IgD-negative memory B cell (primary cell): ENCODE measurements around the gene LBX2. TPM values are rescaled to one million over a fixed set of nuclear protein-coding genes. Genes with fewer than 3 reads are reported as not detected.

Experiments used
- H3K27ac Mint-ChIP-seq, 3 donors: one replicate each; pipeline ENCODE4 v1.8.0; 2020 to 2022; ENCODE audit warnings: mild to moderate bottlenecking in 3 of 3, mixed read lengths in 3 of 3, moderate library complexity in 1 of 3
- H3K27me3 Mint-ChIP-seq: one replicate; pipeline ENCODE4 v1.8.0; 2021; ENCODE audit warnings: mixed read lengths
- H3K36me3 Mint-ChIP-seq: one replicate; pipeline ENCODE4 v1.8.0; 2020; ENCODE audit warnings: mild to moderate bottlenecking, mixed read lengths
- H3K4me1 Mint-ChIP-seq, 3 donors: one replicate each; pipeline ENCODE4 v1.8.0; 2020 to 2022; ENCODE audit warnings: mixed read lengths in 3 of 3, mild to moderate bottlenecking in 1 of 3
- H3K4me3 Mint-ChIP-seq, 4 donors: one replicate each; pipeline ENCODE4 v1.8.0; 2020 to 2022; ENCODE audit warnings: mild to moderate bottlenecking in 4 of 4, mixed read lengths in 4 of 4, moderate library complexity in 3 of 4
- H3K9me3 Mint-ChIP-seq, 3 donors: one replicate each; pipeline ENCODE4 v1.8.0; 2020 to 2021; ENCODE audit warnings: mixed read lengths in 3 of 3, mild to moderate bottlenecking in 1 of 3
- polyA plus RNA-seq: library from polyadenylated mRNA; unstranded; fragments of 300-500 nt; fragmentation: Illumina TruSeq; gene quantifications from one replicate; pipeline ENCODE4 v1.2.3, GENCODE V29; 2021

LBX2 gene
- not detected for polyA plus RNA-seq

- no peaks in the 10 kb centered on the region for H3K9me3 Mint-ChIP-seq
- H3K27me3 Mint-ChIP-seq, result peaks cover 48% of the 10 kb centered on the region
- peaks cover 16 to 24% (median 23%) of the 10 kb centered on the region in 3 donors for H3K4me1 Mint-ChIP-seq
- H3K4me3 Mint-ChIP-seq, result peak within 1 kb of the TSS; percentile 86 to 94 (median 91)
- H3K27ac Mint-ChIP-seq, result peak within 1 kb of the TSS; percentile 79 to 90 (median 86)
- H3K36me3 Mint-ChIP-seq, result peaks cover 1% of the 10 kb centered on the region
Observed at GRCh38 chr2:74499267-74499939, at the start of gene LBX2. Gene LBX2 (minus strand): TSS chr2:74499603. CDS start chr2:74499537, 66 bp downstream.

- peaks cover 20% of the 10 kb centered on the region for H3K27me3 Mint-ChIP-seq
- peak overlapping the region in 2 of 3 donors; percentile 13 to 16 for H3K27ac Mint-ChIP-seq
Observed at GRCh38 chr2:74548285-74548899, 49.0 kb upstream of the LBX2 start.

GRCh38 chr2:74546004-74546403, 46.6 kb upstream of the LBX2 start:
- H3K27ac Mint-ChIP-seq, result no peak overlapping the region
- no peaks in the 10 kb centered on the region for H3K9me3 Mint-ChIP-seq
- H3K36me3 Mint-ChIP-seq, result no peaks in the 10 kb centered on the region
- H3K4me1 Mint-ChIP-seq, result peaks cover 10 to 17% (median 12%) of the 10 kb centered on the region in 3 donors
- no peak overlapping the region for H3K4me3 Mint-ChIP-seq
- H3K27me3 Mint-ChIP-seq, result peaks cover 18% of the 10 kb centered on the region

More at GRCh38 chr2:74548285-74548899, 49.0 kb upstream of the LBX2 start:
- Mint-ChIP-seq H3K4me1 (peaks cover 12 to 17% (median 16%) of the 10 kb centered on the region in 3 donors), H3K4me3 (peak overlapping the region; percentile 80 to 92 (median 88)), H3K36me3 (no peaks in the 10 kb centered on the region), H3K9me3 (no peaks in the 10 kb centered on the region)

GRCh38 chr2:74544634-74545033, 45.2 kb upstream of the LBX2 start:
- H3K36me3 Mint-ChIP-seq, result no peaks in the 10 kb centered on the region
- no peaks in the 10 kb centered on the region for H3K9me3 Mint-ChIP-seq
- H3K4me1 Mint-ChIP-seq, result peaks cover 13 to 18% (median 15%) of the 10 kb centered on the region in 3 donors
- peak overlapping the region in 1 of 4 donors; percentile 7 for H3K4me3 Mint-ChIP-seq
- H3K27me3 Mint-ChIP-seq, result peaks cover 16% of the 10 kb centered on the region
- H3K27ac Mint-ChIP-seq, result no peak overlapping the region

DNA sequence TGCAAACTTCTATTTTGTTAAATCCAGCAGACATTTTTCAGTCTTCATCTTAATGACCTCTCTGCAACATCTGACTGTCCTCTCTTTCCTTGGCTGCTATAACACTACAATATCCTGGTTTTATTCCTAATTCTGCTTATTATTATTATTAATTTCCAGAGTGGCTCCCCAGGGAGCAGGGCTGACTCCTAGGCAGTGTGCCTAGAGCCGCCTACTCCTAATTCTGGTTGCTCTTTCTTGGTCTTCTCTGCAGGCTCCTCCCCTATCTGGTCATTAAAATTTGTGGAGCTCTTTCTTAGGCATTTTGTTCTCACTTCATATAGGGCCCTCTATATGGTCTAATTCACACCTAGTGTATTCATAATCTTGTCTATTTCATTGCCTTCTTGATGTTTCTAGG, 43.6 kb upstream of the LBX2 start:
- peak overlapping the region in 1 of 4 donors; percentile 82 for H3K4me3 Mint-ChIP-seq

GRCh38 chr2:74540291-74540690, 40.9 kb upstream of the LBX2 start:
- peaks cover 25 to 32% (median 27%) of the 10 kb centered on the region in 3 donors for H3K4me1 Mint-ChIP-seq
- peaks cover 6% of the 10 kb centered on the region for H3K36me3 Mint-ChIP-seq
- H3K27ac Mint-ChIP-seq, result peak overlapping the region in 1 of 3 donors; percentile 25
- H3K27me3 Mint-ChIP-seq, result no peaks in the 10 kb centered on the region
- H3K9me3 Mint-ChIP-seq, result peaks cover 0 to 2% (median 0%) of the 10 kb centered on the region in 3 donors
- H3K4me3 Mint-ChIP-seq, result peak overlapping the region in 3 of 4 donors; percentile 19 to 95 (median 82)

More for the DNA sequence above, 43.6 kb upstream of the LBX2 start:
- peaks cover 6% of the 10 kb centered on the region for H3K27me3 Mint-ChIP-seq
- peak overlapping the region in 2 of 3 donors; percentile 20 to 35 for H3K27ac Mint-ChIP-seq
- H3K36me3 Mint-ChIP-seq, result peaks cover 6% of the 10 kb centered on the region
- H3K9me3 Mint-ChIP-seq, result peaks cover 0 to 2% (median 0%) of the 10 kb centered on the region in 3 donors
- peaks cover 23 to 28% (median 23%) of the 10 kb centered on the region in 3 donors for H3K4me1 Mint-ChIP-seq

DNA sequence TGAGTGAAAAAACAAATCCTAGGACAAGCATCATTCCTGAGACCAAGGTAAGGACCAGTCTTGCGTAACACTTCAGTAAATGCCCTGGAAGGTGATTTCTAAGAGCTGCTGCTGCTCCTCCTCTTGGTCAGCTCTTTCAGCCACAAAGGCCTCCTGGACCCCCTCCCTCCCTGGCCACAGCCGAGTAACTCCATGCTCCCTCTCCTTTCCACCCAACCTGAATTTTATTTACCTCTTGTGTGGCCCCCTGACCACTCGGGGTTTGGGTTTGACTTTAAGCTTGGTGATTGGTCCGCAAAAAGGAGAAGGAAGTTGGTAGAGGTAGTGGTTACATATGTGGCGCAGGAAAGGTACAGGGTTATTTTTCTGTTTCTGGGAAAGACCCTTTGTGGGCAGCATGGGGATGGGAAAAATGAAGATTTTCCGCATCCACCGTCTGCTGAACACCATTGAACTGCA, 39.5 kb upstream of the LBX2 start:
- Mint-ChIP-seq H3K27me3 (no peaks in the 10 kb centered on the region), H3K27ac (peak overlapping the region; percentile 54 to 96 (median 91)), H3K4me1 (peaks cover 25 to 28% (median 27%) of the 10 kb centered on the region in 3 donors), H3K4me3 (peak overlapping the region; percentile 82 to 95 (median 86)), H3K36me3 (peaks cover 6% of the 10 kb centered on the region), H3K9me3 (peaks cover 0 to 2% (median 0%) of the 10 kb centered on the region in 3 donors)

- no peak overlapping the region for H3K27ac Mint-ChIP-seq
- H3K4me3 Mint-ChIP-seq, result peak overlapping the region in 1 of 4 donors; percentile 82
- H3K9me3 Mint-ChIP-seq, result peaks cover 0 to 2% (median 0%) of the 10 kb centered on the region in 3 donors
Observed at GRCh38 chr2:74537140-74537539, 37.7 kb upstream of the LBX2 start.

DNA sequence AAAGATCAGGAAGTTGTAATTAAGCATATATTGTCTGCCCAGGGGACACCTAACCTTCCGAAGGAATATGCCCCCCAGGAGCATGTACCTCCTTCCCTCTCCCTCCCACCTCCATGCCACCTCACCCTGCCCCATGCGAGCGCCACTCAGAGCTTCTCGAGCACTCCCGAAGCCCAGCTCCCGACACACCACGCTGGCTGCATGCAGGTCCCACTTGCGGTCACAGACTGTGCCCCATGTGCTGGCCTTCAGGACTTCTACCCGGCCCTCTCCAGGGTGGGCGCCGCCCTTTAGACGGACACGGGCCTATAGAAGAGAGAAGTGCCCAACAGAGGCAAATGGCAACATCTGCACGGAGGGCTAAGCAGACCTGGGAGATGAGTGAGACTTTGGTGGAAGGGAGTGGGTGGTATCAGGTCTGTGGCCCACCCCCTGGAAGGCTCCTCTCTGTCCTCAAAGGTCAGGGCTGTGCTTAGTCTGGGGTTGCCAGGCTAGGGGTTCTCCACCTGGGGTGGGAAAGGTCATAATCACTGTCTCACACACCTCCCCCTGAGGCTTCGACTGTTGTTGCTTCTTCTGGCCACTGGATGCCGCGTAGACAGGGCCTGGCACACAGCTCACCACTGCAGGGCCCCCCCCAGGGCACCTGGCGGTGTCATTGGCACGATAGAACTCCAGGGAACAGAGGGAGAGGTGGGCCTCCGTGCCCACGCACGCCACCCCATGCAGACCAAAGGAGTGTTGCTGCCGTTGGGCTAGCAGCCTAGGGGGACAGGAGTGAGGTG, 37.0 kb upstream of the LBX2 start:
- H3K9me3 Mint-ChIP-seq, result peaks cover 0 to 2% (median 0%) of the 10 kb centered on the region in 3 donors
- no peaks in the 10 kb centered on the region for H3K27me3 Mint-ChIP-seq
- no peak overlapping the region for H3K27ac Mint-ChIP-seq
- H3K4me3 Mint-ChIP-seq, result no peak overlapping the region
- H3K4me1 Mint-ChIP-seq, result peaks cover 31 to 36% (median 32%) of the 10 kb centered on the region in 3 donors
- peaks cover 6% of the 10 kb centered on the region for H3K36me3 Mint-ChIP-seq

More at GRCh38 chr2:74537140-74537539, 37.7 kb upstream of the LBX2 start:
- H3K4me1 Mint-ChIP-seq, result peaks cover 25 to 29% (median 26%) of the 10 kb centered on the region in 3 donors
- peaks cover 6% of the 10 kb centered on the region for H3K36me3 Mint-ChIP-seq
- no peaks in the 10 kb centered on the region for H3K27me3 Mint-ChIP-seq

DNA sequence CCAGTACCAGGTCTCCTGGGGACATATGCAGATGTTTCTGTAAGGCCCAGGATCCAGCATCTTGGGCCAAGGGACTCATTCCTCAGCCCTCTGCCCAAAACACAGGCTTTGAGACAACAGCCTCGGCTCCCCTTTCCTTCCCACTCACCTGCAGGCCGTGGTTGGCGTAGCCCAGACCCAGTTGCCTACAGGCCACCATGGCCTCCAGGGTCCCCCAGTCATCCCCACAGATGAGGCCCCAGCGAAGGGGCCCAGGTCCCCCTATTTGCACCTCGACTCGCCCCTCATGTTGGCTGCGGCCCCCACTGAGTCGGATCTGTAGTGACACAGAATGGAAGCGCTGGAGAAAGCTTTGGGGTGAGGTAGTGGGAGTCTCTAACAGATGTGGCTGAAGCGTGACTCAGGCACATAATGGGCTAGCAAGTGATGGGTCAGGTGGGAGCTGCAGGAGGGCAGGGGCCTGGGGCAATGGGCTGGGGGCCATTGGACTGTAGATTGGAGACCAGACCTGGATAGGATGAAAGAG, 36.1 kb upstream of the LBX2 start:
- H3K27me3 Mint-ChIP-seq, result no peaks in the 10 kb centered on the region
- no peak overlapping the region for H3K4me3 Mint-ChIP-seq
- H3K9me3 Mint-ChIP-seq, result peaks cover 0 to 2% (median 0%) of the 10 kb centered on the region in 3 donors
- H3K36me3 Mint-ChIP-seq, result peaks cover 6% of the 10 kb centered on the region
- no peak overlapping the region for H3K27ac Mint-ChIP-seq
- peaks cover 34 to 41% (median 40%) of the 10 kb centered on the region in 3 donors for H3K4me1 Mint-ChIP-seq

DNA sequence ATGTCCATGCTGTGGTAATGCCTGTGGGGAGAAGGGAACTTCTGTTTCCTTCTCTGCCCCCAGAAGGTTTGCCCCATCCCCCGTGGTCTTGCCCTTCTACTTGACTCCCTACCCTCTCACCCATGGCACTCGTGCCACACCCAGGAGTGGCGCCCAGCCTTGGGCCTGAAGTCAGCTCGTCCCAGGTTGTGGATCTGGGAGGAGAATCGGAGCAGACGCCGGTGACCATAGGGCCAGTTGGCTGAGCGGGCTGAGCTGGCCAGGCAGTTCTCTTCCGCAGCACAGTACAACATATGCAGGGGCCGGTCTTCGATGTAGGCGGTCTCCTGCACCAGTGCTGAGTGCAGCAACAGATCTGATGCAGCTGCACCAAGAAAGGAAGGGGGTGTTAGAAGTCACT, 35.0 kb upstream of the LBX2 start:
- H3K27ac Mint-ChIP-seq, result no peak overlapping the region

DNA sequence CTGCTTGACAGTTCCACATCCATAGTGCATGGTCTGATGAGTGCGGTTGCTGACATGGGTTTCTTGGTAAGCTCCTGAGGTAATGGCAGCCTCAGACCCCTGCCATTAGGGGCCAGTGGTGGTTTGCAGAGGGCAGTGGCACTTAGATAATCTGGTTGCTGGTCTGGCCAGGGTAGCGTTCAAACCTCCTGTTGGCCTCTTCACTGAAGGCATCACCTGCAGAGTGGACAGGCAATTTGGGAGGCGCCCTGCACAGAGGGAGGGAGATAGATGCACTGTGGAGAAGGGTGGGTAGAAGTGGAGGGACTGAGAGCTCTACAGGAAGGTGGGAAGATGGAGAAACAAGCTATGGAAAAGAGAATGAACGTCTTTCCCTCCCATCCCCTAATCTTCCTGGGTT, 34.1 kb upstream of the LBX2 start:
- peaks cover 0 to 2% (median 0%) of the 10 kb centered on the region in 3 donors for H3K9me3 Mint-ChIP-seq
- peak overlapping the region in 1 of 4 donors; percentile 36 for H3K4me3 Mint-ChIP-seq
- peaks cover 2% of the 10 kb centered on the region for H3K36me3 Mint-ChIP-seq
- H3K4me1 Mint-ChIP-seq, result peaks cover 29 to 35% (median 32%) of the 10 kb centered on the region in 3 donors
- peak overlapping the region in 1 of 3 donors; percentile 51 for H3K27ac Mint-ChIP-seq
- H3K27me3 Mint-ChIP-seq, result no peaks in the 10 kb centered on the region

More for the DNA sequence above, 35.0 kb upstream of the LBX2 start:
- Mint-ChIP-seq H3K4me1 (peaks cover 35 to 38% (median 37%) of the 10 kb centered on the region in 3 donors), H3K4me3 (no peak overlapping the region), H3K9me3 (peaks cover 0 to 2% (median 0%) of the 10 kb centered on the region in 3 donors), H3K27me3 (no peaks in the 10 kb centered on the region), H3K36me3 (peaks cover 6% of the 10 kb centered on the region)

DNA sequence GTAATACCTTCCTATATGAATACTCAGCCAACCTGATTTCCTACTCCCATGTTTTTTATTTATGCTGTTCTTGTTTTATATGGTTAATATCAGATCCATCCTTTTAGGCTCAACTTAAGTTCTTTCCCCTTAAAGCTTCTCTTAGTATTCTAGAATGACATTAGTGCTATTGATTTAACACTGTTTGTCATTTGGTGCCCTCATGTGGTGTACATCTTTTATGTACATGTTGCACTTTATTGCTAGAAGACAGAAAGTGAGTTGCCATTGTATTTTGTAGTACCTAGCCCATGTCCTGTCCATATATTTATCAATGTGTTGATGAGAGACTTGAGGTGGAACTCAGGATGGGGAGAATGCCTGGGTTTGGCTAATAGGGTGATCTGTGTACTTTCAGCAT, 32.8 kb upstream of the LBX2 start:
- Mint-ChIP-seq H3K9me3 (no peaks in the 10 kb centered on the region), H3K4me1 (peaks cover 21 to 31% (median 30%) of the 10 kb centered on the region in 3 donors), H3K4me3 (peak overlapping the region; percentile 72 to 87 (median 76)), H3K36me3 (no peaks in the 10 kb centered on the region), H3K27me3 (no peaks in the 10 kb centered on the region), H3K27ac (peak overlapping the region; percentile 0 to 91 (median 81))

DNA sequence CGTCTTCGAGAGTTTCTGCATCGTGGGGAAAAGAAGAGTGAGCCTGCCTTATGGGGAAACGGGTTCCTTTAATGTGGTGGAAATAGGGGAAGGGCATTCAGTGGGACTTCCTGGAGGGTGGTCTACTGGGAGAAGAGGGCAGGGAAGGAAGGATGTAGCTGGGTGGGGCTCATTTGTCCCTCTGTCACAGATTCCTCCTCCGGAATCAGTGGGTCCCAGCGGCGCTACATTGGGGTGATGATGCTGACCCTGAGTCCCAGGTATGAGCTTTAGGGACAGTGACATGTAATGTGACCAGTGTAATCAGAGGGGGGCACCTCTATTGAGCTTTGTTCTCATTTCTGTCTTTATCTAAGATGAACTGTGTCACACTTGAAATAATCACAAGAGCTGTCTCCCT, 32.3 kb upstream of the LBX2 start:
- Mint-ChIP-seq H3K4me1 (peaks cover 22 to 32% (median 31%) of the 10 kb centered on the region in 3 donors), H3K27ac (peak overlapping the region; percentile 0 to 91 (median 81)), H3K4me3 (peak overlapping the region in 3 of 4 donors; percentile 72 to 87 (median 73)), H3K9me3 (no peaks in the 10 kb centered on the region), H3K36me3 (peaks cover 2% of the 10 kb centered on the region), H3K27me3 (no peaks in the 10 kb centered on the region)
